ENCODE results near the gene DIO2.

Gene DIO2

GRCh38 chr14:80167793-80168448, 43.4 kb downstream of the DIO2 start:
- no peak for DNase-seq (ENCODE audit: low read depth in 2 of 2)

GRCh38 chr14:80164991-80165721, 46.1 kb downstream of the DIO2 start:
- no peak for DNase-seq (ENCODE audit: low read depth in 2 of 2)

DNA sequence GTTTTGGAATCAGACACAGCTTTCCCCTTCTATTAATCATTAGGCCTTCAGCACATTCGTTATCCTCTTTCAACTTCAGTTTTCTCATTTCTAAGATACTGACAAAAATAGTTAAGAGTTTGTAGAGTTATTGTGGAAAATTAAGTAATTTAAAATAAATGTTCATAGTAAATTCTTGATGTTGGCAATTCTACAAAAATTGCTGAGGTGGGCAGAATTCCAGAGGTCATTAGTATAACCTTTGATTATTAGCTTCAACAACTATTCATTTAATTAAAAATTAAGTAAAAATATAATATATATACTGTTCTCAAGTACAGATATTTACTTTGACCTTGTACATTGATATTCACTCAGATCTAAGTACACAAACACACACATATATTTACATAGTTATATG, 58.5 kb downstream of the DIO2 start:
- DNase-seq (ENCODE audit: low read depth in 2 of 2): no peak

- DNase-seq (ENCODE audit: low read depth in 2 of 2): no peak
Measured at GRCh38 chr14:80152166-80152565, 59.1 kb downstream of the DIO2 start.

GRCh38 chr14:80150301-80150700, 61.0 kb downstream of the DIO2 start:
- DNase-seq (ENCODE audit: low read depth in 2 of 2): no peak
